Karpas-422 (cell line): ENCODE data around the gene SLC15A3. TPM values are rescaled to one million over a fixed set of nuclear protein-coding genes. Genes with fewer than 3 reads are reported as not detected.
A peak's percentile ranks its signal among the peaks of the same experiment; 100 is the strongest.

Experiments
- DNase-seq: peaks from one replicate; pipeline ENCODE4 v3.0.0-alpha.2; 2015
- H2AFZ ChIP-seq: fragments of 200-600 bp; sonication (generic); 2 replicates; pipeline ENCODE4 v1.6.1; 2014; ENCODE audit warnings: antibody characterized with exemption, low read length, mixed read lengths
- H3K27ac ChIP-seq: fragments of 200-600 bp; sonication (generic); 2 replicates; pipeline ENCODE4 v1.5.1; 2014; ENCODE audit warnings: mild to moderate bottlenecking, low read length, moderate library complexity
- H3K27me3 ChIP-seq: fragments of 200-600 bp; sonication (generic); 2 replicates; pipeline ENCODE4 v1.6.1; 2014; ENCODE audit warnings: low read length, mixed read lengths
- H3K36me3 ChIP-seq: fragments of 200-600 bp; sonication (generic); 2 replicates; pipeline ENCODE4 v1.6.1; 2014; ENCODE audit warnings: low read length, mixed read lengths; ENCODE audit not compliant: insufficient read depth
- H3K4me1 ChIP-seq: fragments of 200-600 bp; sonication (generic); 2 replicates; pipeline ENCODE4 v1.6.1; 2014; ENCODE audit warnings: mild to moderate bottlenecking, low read length, mixed read lengths
- H3K4me2 ChIP-seq: fragments of 200-600 bp; sonication (generic); 2 replicates; pipeline ENCODE4 v1.6.1; 2014; ENCODE audit warnings: low read length, low read depth, mild to moderate bottlenecking; ENCODE audit not compliant: poor library complexity, severe bottlenecking
- H3K4me3 ChIP-seq: fragments of 200-600 bp; sonication (generic); 2 replicates; pipeline ENCODE4 v1.5.1; 2014; ENCODE audit warnings: mild to moderate bottlenecking, antibody characterized with exemption, low read length, mixed read lengths
- H3K79me2 ChIP-seq: fragments of 200-600 bp; sonication (generic); 2 replicates; pipeline ENCODE4 v1.6.1; 2014; ENCODE audit warnings: mild to moderate bottlenecking, low read length, mixed read lengths
- H3K9ac ChIP-seq: fragments of 200-600 bp; sonication (generic); 2 replicates; pipeline ENCODE4 v1.6.0; 2014; ENCODE audit warnings: low read length
- H3K9me2 ChIP-seq: fragments of 200-600 bp; sonication (generic), shearing (Covaris generic); replicated peaks from 2 replicates; pipeline ENCODE4 v1.6.0; 2014; ENCODE audit warnings: mild to moderate bottlenecking, low read length, moderate library complexity; ENCODE audit not compliant: insufficient read depth
- H3K9me3 ChIP-seq: fragments of 300-700, 200-600 bp; sonication (generic); 2 replicates; pipeline ENCODE4 v1.6.1; 2014; ENCODE audit warnings: low read length, mixed read lengths
- H4K20me1 ChIP-seq: fragments of 200-600 bp; sonication (generic); 2 replicates; pipeline ENCODE4 v1.6.1; 2014; ENCODE audit warnings: mild to moderate bottlenecking, antibody characterized with exemption, low read length, low read depth; ENCODE audit not compliant: insufficient read depth
- total RNA-seq: library from RNA; depleted of rRNA; stranded (reverse); fragments of >200 nt; shearing (Covaris generic); gene quantifications from 2 replicates; pipeline ENCODE4 v1.2.3, GENCODE V29; 2014; ENCODE audit warnings: low replicate concordance

SLC15A3 gene
- total RNA-seq, 1 experiment from 2014 or later, result 64.7 TPM

GRCh38 chr11:60955571-60955970, 3.6 kb upstream of the SLC15A3 start:
- no peak overlapping the region for H3K4me2 ChIP-seq
- no peak overlapping the region for H3K4me3 ChIP-seq
- no peaks in the 10 kb centered on the region for H3K36me3 ChIP-seq
- no peaks in the 10 kb centered on the region for H3K9me3 ChIP-seq
- peaks cover 25% of the 10 kb centered on the region for H3K4me1 ChIP-seq
- H3K27me3 ChIP-seq, result no peaks in the 10 kb centered on the region
- no peak overlapping the region for H3K9ac ChIP-seq
- peaks cover 11% of the 10 kb centered on the region for H3K79me2 ChIP-seq
- no peak for DNase-seq
- no peaks in the 10 kb centered on the region for H3K9me2 ChIP-seq
- H3K27ac ChIP-seq, result no peak overlapping the region
- H4K20me1 ChIP-seq, result no peaks in the 10 kb centered on the region
- no peak overlapping the region for H2AFZ ChIP-seq

GRCh38 chr11:60954421-60954820, 2.4 kb upstream of the SLC15A3 start:
- no peaks in the 10 kb centered on the region for H3K9me3 ChIP-seq
- peaks cover 22% of the 10 kb centered on the region for H3K79me2 ChIP-seq
- H3K4me2 ChIP-seq, result no peak overlapping the region
- peak overlapping the region; percentile 70; the same call in 1 of the 2 replicates for H2AFZ ChIP-seq
- no peaks in the 10 kb centered on the region for H3K9me2 ChIP-seq
- no peak overlapping the region for H3K27ac ChIP-seq
- no peaks in the 10 kb centered on the region for H3K27me3 ChIP-seq
- H3K4me1 ChIP-seq, result peaks cover 37% of the 10 kb centered on the region
- no peaks in the 10 kb centered on the region for H4K20me1 ChIP-seq
- DNase-seq, result no peak
- H3K36me3 ChIP-seq, result no peaks in the 10 kb centered on the region
- H3K9ac ChIP-seq, result no peak overlapping the region
- no peak overlapping the region for H3K4me3 ChIP-seq

GRCh38 chr11:60953781-60954180, 1.8 kb upstream of the SLC15A3 start:
- H3K27ac ChIP-seq, result no peak overlapping the region
- H3K79me2 ChIP-seq, result peaks cover 27% of the 10 kb centered on the region
- H3K4me1 ChIP-seq, result peaks cover 40% of the 10 kb centered on the region
- H3K9me2 ChIP-seq, result no peaks in the 10 kb centered on the region
- H3K9me3 ChIP-seq, result no peaks in the 10 kb centered on the region
- H2AFZ ChIP-seq, result no peak overlapping the region
- H3K27me3 ChIP-seq, result no peaks in the 10 kb centered on the region
- H3K4me2 ChIP-seq, result no peak overlapping the region
- no peak overlapping the region for H3K9ac ChIP-seq
- H4K20me1 ChIP-seq, result no peaks in the 10 kb centered on the region
- H3K36me3 ChIP-seq, result no peaks in the 10 kb centered on the region
- DNase-seq, result no peak
- H3K4me3 ChIP-seq, result no peak overlapping the region

- Histone ChIP-seq H3K79me2 (peaks cover 36% of the 10 kb centered on the region), H3K4me1 (peaks cover 44% of the 10 kb centered on the region), H3K9me2 (no peaks in the 10 kb centered on the region), H3K4me3 (peak overlapping the region; percentile 93; the same call in 1 of the 2 replicates), H3K4me2 (peak overlapping the region; percentile 96), H2AFZ (peak overlapping the region; percentile 73; the same call in 1 of the 2 replicates), H3K27me3 (no peaks in the 10 kb centered on the region), H3K9ac (peak overlapping the region; percentile 90), H3K27ac (peak overlapping the region; percentile 85), H3K36me3 (no peaks in the 10 kb centered on the region; the same call in 1 of the 2 replicates), H4K20me1 (no peaks in the 10 kb centered on the region), H3K9me3 (no peaks in the 10 kb centered on the region)
- no peak for DNase-seq
These were observed 780 bp upstream of the SLC15A3 start for GRCh38 chr11:60952742-60953170.

- H3K4me2 ChIP-seq, result peak overlapping the region; percentile 96
- no peaks in the 10 kb centered on the region for H3K27me3 ChIP-seq
- no peaks in the 10 kb centered on the region for H4K20me1 ChIP-seq
- peak overlapping the region; percentile 93 for H3K4me3 ChIP-seq
- no peaks in the 10 kb centered on the region for H3K9me2 ChIP-seq
- peak overlapping the region; percentile 90 for H3K9ac ChIP-seq
- H2AFZ ChIP-seq, result 0 out of 2 replicates have a peak overlapping the region, but pooled peaks have one; percentile 48
- H3K9me3 ChIP-seq, result no peaks in the 10 kb centered on the region
- peaks cover 44% of the 10 kb centered on the region for H3K4me1 ChIP-seq
- DNase-seq, result no peak
- peaks cover 2% of the 10 kb centered on the region; the same call in 1 of the 2 replicates for H3K36me3 ChIP-seq
- H3K27ac ChIP-seq, result peak overlapping the region; percentile 85
- peaks cover 45% of the 10 kb centered on the region for H3K79me2 ChIP-seq
These were observed 421 bp downstream of the SLC15A3 start for GRCh38 chr11:60951606-60951903.

GRCh38 chr11:60950933-60951605, 907 bp downstream of the SLC15A3 start:
- Histone ChIP-seq H3K27ac (peak overlapping the region; percentile 85), H2AFZ (0 out of 2 replicates have a peak overlapping the region, but pooled peaks have one; percentile 35), H3K4me1 (peaks cover 44% of the 10 kb centered on the region), H3K36me3 (peaks cover 3% of the 10 kb centered on the region; the same call in 1 of the 2 replicates), H4K20me1 (no peaks in the 10 kb centered on the region), H3K4me3 (peak overlapping the region; percentile 93), H3K9ac (peak overlapping the region; percentile 90), H3K9me3 (no peaks in the 10 kb centered on the region), H3K4me2 (peak overlapping the region; percentile 96), H3K9me2 (no peaks in the 10 kb centered on the region), H3K79me2 (peaks cover 48% of the 10 kb centered on the region), H3K27me3 (no peaks in the 10 kb centered on the region)
- DNase-seq, result peak; percentile 66

- H3K9ac ChIP-seq, result peak overlapping the region; percentile 90
- peak; percentile 57 for DNase-seq
- peak overlapping the region; percentile 93 for H3K4me3 ChIP-seq
- peaks cover 3% of the 10 kb centered on the region; the same call in 1 of the 2 replicates for H3K36me3 ChIP-seq
- no peaks in the 10 kb centered on the region; the same call in 1 of the 2 replicates for H4K20me1 ChIP-seq
- peak overlapping the region; percentile 55 for H3K27ac ChIP-seq
- H3K79me2 ChIP-seq, result peaks cover 54% of the 10 kb centered on the region
- no peak overlapping the region for H2AFZ ChIP-seq
- H3K4me1 ChIP-seq, result peaks cover 44% of the 10 kb centered on the region
- no peaks in the 10 kb centered on the region for H3K9me3 ChIP-seq
- H3K27me3 ChIP-seq, result no peaks in the 10 kb centered on the region
- peak overlapping the region; percentile 96 for H3K4me2 ChIP-seq
- H3K9me2 ChIP-seq, result no peaks in the 10 kb centered on the region
These were observed 2.0 kb downstream of the SLC15A3 start for GRCh38 chr11:60950024-60950423.

- Histone ChIP-seq H4K20me1 (no peaks in the 10 kb centered on the region; the same call in 1 of the 2 replicates), H3K9me2 (no peaks in the 10 kb centered on the region), H3K4me3 (no peak overlapping the region), H3K9ac (no peak overlapping the region), H3K79me2 (peaks cover 62% of the 10 kb centered on the region), H3K4me1 (peaks cover 42% of the 10 kb centered on the region), H3K4me2 (peak overlapping the region; percentile 96), H3K36me3 (peaks cover 5% of the 10 kb centered on the region), H2AFZ (no peak overlapping the region), H3K27ac (no peak overlapping the region), H3K9me3 (no peaks in the 10 kb centered on the region), H3K27me3 (no peaks in the 10 kb centered on the region)
- no peak for DNase-seq
These were observed 3.7 kb downstream of the SLC15A3 start for GRCh38 chr11:60948250-60948649.
